K562 (cell line): Measurements from ENCODE around the gene MYB. TPM values are rescaled to one million over a fixed set of nuclear protein-coding genes. Genes with fewer than 3 reads are reported as not detected.

Experiments used
- ATAC-seq: fragments of 200-7000 bp; cut with Tn5 transposase; 3 replicates; pipeline ENCODE4 v1.9.1; 2020; ENCODE audit warnings: moderate library complexity
- BruUV-seq: library from RNA; stranded (reverse); fragments of 400-500 nt; replicated peaks from 2 replicates; lab custom pipeline; 2021; lab: Mats Ljungman, UMichigan
- CTCF ChIA-PET: fragments of 300-600 bp; formaldehyde crosslinking; extraction: SDS; loops from one replicate; lab custom pipeline; 2021; ENCODE audit warnings: low intra/inter-chr PET ratio; lab: Yijun Ruan, JAX
- POLR2A ChIA-PET: fragments of 300-600, 350-650 bp; sonication (Branson Sonifier 250); formaldehyde crosslinking; extraction: SDS; loops from one replicate; lab custom pipeline; 2021; ENCODE audit warnings: antibody characterized with exemption, inconsistent platforms; lab: Yijun Ruan, JAX
- DNase-seq, 4 experiments: peaks; one replicate each; pipeline versions ENCODE4 v3.0.0 to v3.0.0-alpha.2; 2011 to 2018; ENCODE audit warnings: low spot score in 3 of 4, mixed read lengths in 3 of 4; ENCODE audit errors: extremely low read depth in 1 of 4
- FAIRE-seq: peaks from 2 replicates; lab custom pipeline; 2011; peaks lifted over from hg19 to GRCh38; lab: Jason Lieb, UNC
- H2AFZ ChIP-seq: 2 replicates; pipeline ENCODE4 v1.6.0; 2011; ENCODE audit warnings: low read depth, low read length, control low read depth, inconsistent platforms
- H3K27ac ChIP-seq: fragments of 200-600 bp; 3 replicates; pipeline ENCODE4 v1.8.0; 2011; ENCODE audit warnings: low read depth, mild to moderate bottlenecking, control low read depth, inconsistent platforms, low read length, moderate library complexity, mixed read lengths; ENCODE audit errors: extremely low read depth
- H3K27me3 ChIP-seq, 2 experiments: fragments of 300-600 bp in 1 of 2; 2 replicates in 1 of 2; 3 replicates in 1 of 2; pipeline versions ENCODE4 v1.6.0 to v1.8.0; 2011; ENCODE audit warnings: inconsistent platforms in 2 of 2, low read length in 2 of 2, mild to moderate bottlenecking in 1 of 2, mixed read lengths in 1 of 2, moderate library complexity in 1 of 2; ENCODE audit not compliant: control insufficient read depth in 2 of 2, insufficient read depth in 2 of 2
- H3K36me3 ChIP-seq: fragments of 300-600 bp; 3 replicates; pipeline ENCODE4 v1.8.0; 2011; ENCODE audit warnings: mild to moderate bottlenecking, low read length, inconsistent platforms; ENCODE audit not compliant: control insufficient read depth, insufficient read depth
- H3K4me1 ChIP-seq, 2 experiments: fragments of 200-600 bp in 1 of 2; replicated peaks in 1 of 2; 2 replicates in 1 of 2; 3 replicates in 1 of 2; pipeline versions ENCODE4 v1.5.1 to v1.8.0; 2011; ENCODE audit warnings: inconsistent platforms in 2 of 2, low read length in 2 of 2, mild to moderate bottlenecking in 1 of 2, mixed read lengths in 1 of 2, moderate library complexity in 1 of 2; ENCODE audit not compliant: control insufficient read depth in 2 of 2, insufficient read depth in 2 of 2
- H3K4me2 ChIP-seq: 2 replicates; pipeline ENCODE4 v1.6.1; 2011; ENCODE audit warnings: low read length, control low read depth, inconsistent platforms, mixed read lengths; ENCODE audit not compliant: insufficient read depth
- H3K4me3 ChIP-seq: fragments of 200-600 bp; sonication (generic), shearing (Covaris generic); 2 replicates; pipeline ENCODE4 v1.5.1; 2016; ENCODE audit warnings: control low read depth, inconsistent platforms
- H3K79me2 ChIP-seq: fragments of 200-600 bp; 3 replicates; pipeline ENCODE4 v1.8.0; 2011; ENCODE audit warnings: low read length, inconsistent platforms; ENCODE audit not compliant: control insufficient read depth, insufficient read depth
- H3K9ac ChIP-seq, 2 experiments: 2 replicates each; pipeline versions ENCODE4 v1.6.0 to v1.6.1; 2011; ENCODE audit warnings: low read depth in 2 of 2, low read length in 2 of 2, control low read depth in 1 of 2, inconsistent platforms in 1 of 2, mild to moderate bottlenecking in 1 of 2, mixed read lengths in 1 of 2; ENCODE audit not compliant: insufficient read depth in 1 of 2
- H3K9me1 ChIP-seq: one replicate; pipeline ENCODE4 v1.6.0; 2011; ENCODE audit warnings: inconsistent platforms, mild to moderate bottlenecking, low read length, moderate library complexity; ENCODE audit not compliant: control insufficient read depth, insufficient read depth
- H3K9me3 ChIP-seq: replicated peaks from 2 replicates; pipeline ENCODE4 v1.5.1; 2011; ENCODE audit warnings: low read depth, low read length, inconsistent platforms; ENCODE audit not compliant: control insufficient read depth, insufficient read depth
- H4K20me1 ChIP-seq: replicated peaks from 2 replicates; pipeline ENCODE4 v1.6.1; 2011; ENCODE audit warnings: low read length, inconsistent platforms, mixed read lengths; ENCODE audit not compliant: control insufficient read depth, insufficient read depth
- BMI1 ChIP-seq: fragments of 150-350 bp; IDR thresholded peaks from 2 replicates; pipeline ENCODE4 v1.6.1; 2014; ENCODE audit warnings: low read length
- ELF1 ChIP-seq: fragments of 200-800 bp; sonication (Bioruptor generic); IDR thresholded peaks from 2 replicates; pipeline ENCODE4 v1.6.1; 2016; ENCODE audit warnings: missing genetic modification characterization, missing compliant biosample characterization
- GTF2F1 ChIP-seq: IDR thresholded peaks from 2 replicates; pipeline ENCODE4 v1.6.1; 2011; ENCODE audit warnings: low read depth, low read length, improper control_type of control experiment
- HDGF ChIP-seq: fragments of 450-650 bp; IDR thresholded peaks from 2 replicates; pipeline ENCODE4 v1.6.1; 2016
- MAZ ChIP-seq, 2 experiments: fragments of 450-650 bp in 1 of 2; sonication (generic) in 1 of 2; formaldehyde crosslinking; IDR thresholded peaks in 1 of 2; conservative IDR thresholded peaks in 1 of 2; 2 replicates each; pipeline versions ENCODE4 v1.4.0 to v1.5.0; 2020; ENCODE audit warnings: mild to moderate bottlenecking in 1 of 2, missing genetic modification reagents in 1 of 2
- MXI1 ChIP-seq: IDR thresholded peaks from 2 replicates; pipeline ENCODE4 v1.6.1; 2011; ENCODE audit warnings: low read depth, mild to moderate bottlenecking, improper control_type of control experiment, low read length
- NR1H2 ChIP-seq: sonication (generic); formaldehyde crosslinking; IDR thresholded peaks from 2 replicates; pipeline ENCODE4 v1.4.0; 2020; ENCODE audit warnings: mild to moderate bottlenecking, missing genetic modification reagents
- PBX2 ChIP-seq, 2 experiments: IDR thresholded peaks in 1 of 2; conservative IDR thresholded peaks in 1 of 2; 2 replicates each; pipeline ENCODE4 v1.6.1; 2016; ENCODE audit warnings: low read depth in 2 of 2, mild to moderate bottlenecking in 1 of 2, missing compliant biosample characterization in 1 of 2, missing genetic modification characterization in 1 of 2, moderate library complexity in 1 of 2
- PCBP2 ChIP-seq: fragments of 200-400 bp; formaldehyde crosslinking; IDR thresholded peaks from 2 replicates; pipeline ENCODE4 v1.6.1; 2018; ENCODE audit warnings: low read length, low read depth, mild to moderate bottlenecking, moderate library complexity; ENCODE audit not compliant: poor library complexity, severe bottlenecking
- SMARCA4 ChIP-seq: fragments of 450-650 bp; IDR thresholded peaks from 2 replicates; pipeline ENCODE4 v1.6.1; 2016
- SUPT5H ChIP-seq: fragments of 450-650 bp; IDR thresholded peaks from 2 replicates; pipeline ENCODE4 v1.6.1; 2016
- ZNF41 ChIP-seq: fragments of 250-450 bp; sonication (Bioruptor Pico); conservative IDR thresholded peaks from 2 replicates; pipeline ENCODE4 v1.4.0; 2020; ENCODE audit warnings: mild to moderate bottlenecking
- ZNF444 ChIP-seq: fragments of 250-450 bp; sonication (Bioruptor Pico); IDR thresholded peaks from 2 replicates; pipeline ENCODE4 v1.4.0; 2020; ENCODE audit warnings: mild to moderate bottlenecking, moderate library complexity
- ZNF561 ChIP-seq: fragments of 450-650 bp; formaldehyde crosslinking; conservative IDR thresholded peaks from 2 replicates; pipeline ENCODE4 v1.4.0; 2020; ENCODE audit warnings: mild to moderate bottlenecking, moderate library complexity
- ZNF589 ChIP-seq: fragments of 200-800 bp; sonication (Bioruptor generic); IDR thresholded peaks from 2 replicates; pipeline ENCODE4 v1.6.1; 2016; ENCODE audit warnings: low read depth, missing genetic modification characterization, missing compliant biosample characterization
- WGBS: fragments of 100-300 bp; shearing (Covaris generic); methylation state at CpG from one replicate; pipeline ENCODE4 v1.1.6; 2016; ENCODE audit warnings: low coverage, mixed read lengths; ENCODE audit not compliant: insufficient coverage; ENCODE audit errors: missing lambda C conversion rate; 5-methylcytosine and 5-hydroxymethylcytosine counted together
- in situ Hi-C: fragments of 300-500 bp; cut with MboI; formaldehyde crosslinking; loops from 4 replicates; pipeline ENCODE4 v1.15.0; 2018; ENCODE audit warnings: inconsistent platforms, mixed read lengths
- intact Hi-C: fragments of 100-400 bp; cut with micrococcal nuclease; formaldehyde crosslinking; loops from 2 replicates; pipeline ENCODE4 v1.14.2; 2022
- polyA plus RNA-seq, 8 experiments: library from polyadenylated mRNA; depleted of rRNA in 4 of 8; stranded (reverse) in 5 of 8; unstranded in 3 of 8; fragments of >200 nt; fragmentation: Nextera tagmentation in 2 of 8; fragmentation: Illumina TruSeq in 1 of 8; extraction: Ambion mirVana in 2 of 8; extraction: Trizol in 1 of 8; gene quantifications; 2 replicates each; pipeline versions ENCODE4 v1.2.1 to v1.2.3, GENCODE V29; 2011 to 2014; ENCODE audit warnings: inconsistent platforms in 1 of 8, missing spikeins in 1 of 8
- total RNA-seq, 7 experiments: library from RNA; depleted of rRNA in 6 of 7; stranded (reverse); fragments of >200 nt in 6 of 7; fragmentation: Illumina TruSeq in 2 of 7; extraction: Trizol in 2 of 7; gene quantifications; 2 replicates each; pipeline versions ENCODE4 v1.2.1 to v1.2.3, GENCODE V29; 2011 to 2021; ENCODE audit warnings: low replicate concordance in 1 of 7
- TF ChIP-seq, protein P1 (sequence below), 2 experiments: fragments of 150-350 bp in 1 of 2; IDR thresholded peaks; 2 replicates each; pipeline ENCODE4 v1.6.1; 2012 to 2016; ENCODE audit warnings: low read depth in 2 of 2, low read length in 2 of 2, mild to moderate bottlenecking in 1 of 2, moderate library complexity in 1 of 2

MYB gene
- total and polyA plus RNA-seq, 9 of the 15 experiments (the other 6 are each of a cell fraction or from before 2014, with no cell fraction given) = 35.8 to 218 (median 140) TPM

DNA sequence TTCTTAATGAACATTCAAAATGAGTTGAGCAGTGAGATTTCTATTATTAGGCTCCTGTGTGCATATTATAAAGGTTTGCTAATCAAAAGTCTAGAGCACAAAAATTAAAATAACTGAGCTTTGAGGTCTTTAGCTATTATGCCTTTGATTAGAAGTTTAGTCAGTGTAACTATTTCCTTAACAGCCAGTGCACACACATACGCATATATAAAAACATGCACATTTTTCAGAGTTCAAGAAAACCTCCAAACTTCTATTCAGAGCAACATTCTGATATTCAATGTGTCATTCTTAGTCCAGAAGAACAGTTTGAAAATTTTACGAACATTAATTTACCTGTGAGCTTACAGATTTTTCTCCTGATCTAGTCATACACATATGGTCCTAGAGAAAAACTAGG lies 48.3 kb upstream of the MYB start:
- DNase-seq (no peak), FAIRE-seq (no peak), ATAC-seq (no peak)
- H3K4me3 ChIP-seq = no peak overlapping the region
- H3K4me1 ChIP-seq = peaks cover 4 to 13% of the 10 kb centered on the region in 2 experiments; a peak in 4 of 5 replicates
- POLR2A ChIA-PET = interaction anchor here (0.6 to 1.5 kb wide), 3 partner anchors 13 to 80 kb away, joined by 3 read pairs; no protein-coding TSS in a partner anchor
- BruUV-seq = no TSS peak
- 85% methylated on average over 2 of the region's 2 CpGs for WGBS
- no peak overlapping the region for H3K27ac ChIP-seq
- peak overlapping the region; percentile 77; the same call in 1 of the 2 replicates for H2AFZ ChIP-seq
- H3K9me3 ChIP-seq = no peaks in the 10 kb centered on the region
- TF ChIP-seq ZNF444 (CRISPR knock-in tag) (no peak), MXI1 (no peak), ZNF589 (CRISPR knock-in tag) (no peak), GTF2F1 (no peak), NR1H2 (CRISPR knock-in tag) (no peak), BMI1 (no peak), ELF1 (no peak), ZNF561 (CRISPR knock-in tag) (no peak), SMARCA4 (no peak), SUPT5H (no peak), PCBP2 (no peak), HDGF (no peak), MAZ (CRISPR knock-in tag; conservative IDR thresholded peaks at IDR 0.05 in 1 of 2, IDR thresholded peaks at IDR 0.05 in 1 of 2) (no peak), PBX2 (CRISPR knock-in tag; IDR thresholded peaks at IDR 0.05; ENCODE audit: low read depth) (no peak), PBX2 (tag; conservative IDR thresholded peaks at IDR 0.05; ENCODE audit: low read depth) (no peak), ZNF41 (CRISPR knock-in tag) (no peak)
- TF ChIP-seq, protein P1, sequence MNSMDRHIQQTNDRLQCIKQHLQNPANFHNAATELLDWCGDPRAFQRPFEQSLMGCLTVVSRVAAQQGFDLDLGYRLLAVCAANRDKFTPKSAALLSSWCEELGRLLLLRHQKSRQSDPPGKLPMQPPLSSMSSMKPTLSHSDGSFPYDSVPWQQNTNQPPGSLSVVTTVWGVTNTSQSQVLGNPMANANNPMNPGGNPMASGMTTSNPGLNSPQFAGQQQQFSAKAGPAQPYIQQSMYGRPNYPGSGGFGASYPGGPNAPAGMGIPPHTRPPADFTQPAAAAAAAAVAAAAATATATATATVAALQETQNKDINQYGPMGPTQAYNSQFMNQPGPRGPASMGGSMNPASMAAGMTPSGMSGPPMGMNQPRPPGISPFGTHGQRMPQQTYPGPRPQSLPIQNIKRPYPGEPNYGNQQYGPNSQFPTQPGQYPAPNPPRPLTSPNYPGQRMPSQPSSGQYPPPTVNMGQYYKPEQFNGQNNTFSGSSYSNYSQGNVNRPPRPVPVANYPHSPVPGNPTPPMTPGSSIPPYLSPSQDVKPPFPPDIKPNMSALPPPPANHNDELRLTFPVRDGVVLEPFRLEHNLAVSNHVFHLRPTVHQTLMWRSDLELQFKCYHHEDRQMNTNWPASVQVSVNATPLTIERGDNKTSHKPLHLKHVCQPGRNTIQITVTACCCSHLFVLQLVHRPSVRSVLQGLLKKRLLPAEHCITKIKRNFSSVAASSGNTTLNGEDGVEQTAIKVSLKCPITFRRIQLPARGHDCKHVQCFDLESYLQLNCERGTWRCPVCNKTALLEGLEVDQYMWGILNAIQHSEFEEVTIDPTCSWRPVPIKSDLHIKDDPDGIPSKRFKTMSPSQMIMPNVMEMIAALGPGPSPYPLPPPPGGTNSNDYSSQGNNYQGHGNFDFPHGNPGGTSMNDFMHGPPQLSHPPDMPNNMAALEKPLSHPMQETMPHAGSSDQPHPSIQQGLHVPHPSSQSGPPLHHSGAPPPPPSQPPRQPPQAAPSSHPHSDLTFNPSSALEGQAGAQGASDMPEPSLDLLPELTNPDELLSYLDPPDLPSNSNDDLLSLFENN (IDR thresholded peaks at IDR 0.05; ENCODE audit: low read depth in 2 of 2, low read length in 2 of 2) = no peak
- H3K27me3 ChIP-seq = no peaks in the 10 kb centered on the region
- no peaks in the 10 kb centered on the region for H3K79me2 ChIP-seq
- no peaks in the 10 kb centered on the region for H3K9me1 ChIP-seq
- H3K4me2 ChIP-seq = no peak overlapping the region
- CTCF ChIA-PET = no interaction called here
- H3K36me3 ChIP-seq = no peaks in the 10 kb centered on the region
- no peaks in the 10 kb centered on the region for H4K20me1 ChIP-seq
- intact Hi-C loops = no loop called here
- in situ Hi-C loops = no loop called here
- H3K9ac ChIP-seq = no peak overlapping the region
